NCI-H226 (cell line): ENCODE measurements around the gene RAD50.

ENCODE experiments used
- DNase-seq: peaks from one replicate; pipeline ENCODE4 v3.0.0-alpha.2; 2015

RAD50 gene

GRCh38 chr5:132639706-132640130 is 82.9 kb downstream of the RAD50 start:
- DNase-seq: no peak

GRCh38 chr5:132640613-132641012 is 83.8 kb downstream of the RAD50 start:
- no peak for DNase-seq

GRCh38 chr5:132641241-132641723 is 84.5 kb downstream of the RAD50 start:
- DNase-seq: no peak

- DNase-seq: no peak
Measured at GRCh38 chr5:132641841-132642240, 85.1 kb downstream of the RAD50 start.

- DNase-seq: no peak
Measured at GRCh38 chr5:132644177-132644576, 87.4 kb downstream of the RAD50 start.

GRCh38 chr5:132646583-132647266 is 89.9 kb downstream of the RAD50 start:
- DNase-seq: no peak

- DNase-seq: no peak
Measured at GRCh38 chr5:132647473-132647872, 90.7 kb downstream of the RAD50 start.

GRCh38 chr5:132648355-132648754 is 91.6 kb downstream of the RAD50 start:
- no peak for DNase-seq

GRCh38 chr5:132651838-132652469 is 95.2 kb downstream of the RAD50 start:
- no peak for DNase-seq

- no peak for DNase-seq
Measured at GRCh38 chr5:132653716-132654115, 96.9 kb downstream of the RAD50 start.

- DNase-seq: no peak
Measured at GRCh38 chr5:132655821-132656773, 99.3 kb downstream of the RAD50 start.

GRCh38 chr5:132656774-132657355 is 100.1 kb downstream of the RAD50 start:
- no peak for DNase-seq

- DNase-seq: no peak
Measured at GRCh38 chr5:132657676-132658380, 101.1 kb downstream of the RAD50 start, which contains the start of gene IL13. TSS of gene IL13 (plus strand) at chr5:132658173. CDS start at chr5:132658187, 14 bp downstream.

- DNase-seq: no peak
Measured at GRCh38 chr5:132658381-132659302, 101.9 kb downstream of the RAD50 start.

- DNase-seq: no peak
Measured at GRCh38 chr5:132659598-132660493, 103.1 kb downstream of the RAD50 start.

GRCh38 chr5:132661231-132662003 is 104.6 kb downstream of the RAD50 start:
- DNase-seq: no peak

GRCh38 chr5:132662004-132662401 is 105.2 kb downstream of the RAD50 start:
- DNase-seq: no peak

GRCh38 chr5:132662925-132663770 is 106.4 kb downstream of the RAD50 start:
- no peak for DNase-seq
